Measurements from ENCODE around the gene RNASEH2A.
"Not testable (repeated sequence)": the region's sequence is repeated elsewhere in the genome, so short reads cannot be mapped to it uniquely, and the experiment has no call there.

The RNASEH2A gene

DNA sequence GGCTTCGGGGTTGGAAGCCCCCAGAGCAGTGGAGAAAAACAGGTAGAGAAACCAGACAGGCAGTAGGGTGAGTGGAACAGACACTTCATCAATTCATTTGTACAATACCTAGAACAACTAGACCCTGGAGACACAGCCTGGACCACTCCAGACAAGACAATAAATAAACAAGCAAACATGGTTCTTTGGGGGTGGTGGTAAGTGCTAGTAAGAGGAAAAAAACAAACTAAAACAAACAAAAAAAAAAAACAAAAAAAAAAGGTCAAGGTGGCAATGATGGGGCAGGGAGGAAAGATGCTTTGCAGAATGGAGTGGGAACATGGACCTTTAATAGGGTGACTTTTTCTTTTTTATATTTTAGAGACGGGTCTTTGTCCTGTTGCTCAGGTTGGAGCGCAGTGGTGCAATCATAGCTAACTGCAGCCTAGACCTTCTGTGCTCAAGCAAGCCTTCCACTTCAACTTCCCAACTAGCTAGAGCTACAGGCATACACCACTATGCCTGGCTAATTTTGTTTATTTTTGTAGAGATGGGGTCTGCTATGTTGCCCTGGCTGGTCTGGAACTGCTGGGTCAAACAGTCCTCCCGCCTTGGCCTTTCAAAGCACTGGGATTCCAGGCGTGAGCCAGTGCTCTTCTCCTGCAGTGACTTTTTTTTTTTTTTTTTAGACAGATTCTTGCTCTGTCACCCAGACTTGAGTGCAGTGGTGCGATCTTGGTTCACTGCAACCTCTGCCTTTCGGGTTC, 12.0 kb upstream of the RNASEH2A start:
- no peak for DNase-seq (ENCODE audit: low spot score)

DNA sequence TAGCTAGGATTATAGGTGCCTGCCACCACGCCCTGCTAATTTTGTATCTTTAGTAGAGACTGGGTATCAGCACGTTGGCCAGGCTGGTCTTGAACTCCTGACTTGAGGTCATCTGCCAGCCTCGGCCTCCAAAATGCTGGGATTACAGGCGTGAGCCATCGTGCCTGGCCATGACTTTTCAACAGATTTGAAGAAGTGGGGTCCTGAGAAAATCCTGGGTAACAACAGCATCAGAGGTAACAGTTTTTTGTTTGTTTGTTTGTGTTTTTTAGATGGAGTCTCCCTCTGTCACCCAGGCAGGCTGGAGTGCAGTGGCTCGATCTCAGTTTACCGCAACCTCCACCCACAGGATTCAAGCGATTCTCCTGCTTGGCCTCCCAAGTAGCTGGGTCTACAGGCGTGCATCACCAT, 11.4 kb upstream of the RNASEH2A start:
- no peak for DNase-seq (ENCODE audit: low spot score)

DNA sequence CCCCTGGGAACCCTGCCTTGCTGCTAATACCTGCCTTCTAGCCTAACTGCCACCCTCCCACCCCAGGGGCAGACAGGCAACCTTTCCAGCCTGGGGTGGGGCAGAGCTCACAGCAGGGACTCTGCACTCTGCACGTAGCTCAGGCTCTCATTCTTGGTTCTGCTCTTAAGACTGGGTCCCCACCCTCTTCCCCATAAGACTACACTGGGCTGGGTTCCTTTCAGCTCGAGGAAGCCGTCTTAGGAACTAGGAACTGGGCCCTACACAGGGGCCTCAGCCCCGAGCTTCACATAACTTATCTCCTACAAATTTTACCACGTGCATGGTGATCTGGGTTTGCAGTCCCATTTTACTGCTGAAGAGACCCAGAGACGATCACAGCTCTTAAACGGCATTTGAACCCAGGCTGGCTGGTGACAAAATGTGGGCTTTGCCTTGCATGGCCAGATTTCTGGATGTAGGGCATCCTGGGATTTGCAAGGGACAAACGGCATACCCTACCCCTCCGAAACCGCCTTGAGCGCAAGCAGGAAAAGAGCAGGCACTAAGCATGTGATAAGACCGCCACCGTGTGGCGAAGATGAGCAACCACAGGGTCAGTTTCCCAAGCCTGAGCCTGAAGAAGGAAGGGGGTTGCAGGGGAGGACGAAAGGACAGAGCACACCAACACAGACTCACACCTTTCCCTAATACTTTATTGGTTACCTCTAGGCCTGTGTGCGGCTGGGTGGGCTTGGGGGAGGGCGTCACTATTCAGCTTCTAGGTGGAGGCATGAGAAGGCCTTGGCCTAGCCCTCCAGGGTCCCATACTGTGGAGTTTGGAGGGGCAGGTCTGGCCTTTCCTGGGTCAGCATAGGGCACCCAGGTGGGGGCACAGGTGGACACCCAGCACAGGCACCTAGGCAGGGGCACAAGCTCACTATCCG, 10.0 kb upstream of the RNASEH2A start:
- DNase-seq (ENCODE audit: low spot score): peak; percentile 87

- DNase-seq (ENCODE audit: low spot score): no peak
These were observed 9.2 kb upstream of the RNASEH2A start for GRCh38 chr19:12797141-12797587.

GRCh38 chr19:12797607-12798006, 8.8 kb upstream of the RNASEH2A start:
- not testable (repeated sequence) for DNase-seq (ENCODE audit: low spot score)

- no peak for DNase-seq (ENCODE audit: low spot score)
These were observed 6.5 kb upstream of the RNASEH2A start for GRCh38 chr19:12799742-12800465.

GRCh38 chr19:12800466-12800770, 6.0 kb upstream of the RNASEH2A start:
- DNase-seq (ENCODE audit: low spot score): no peak

DNA sequence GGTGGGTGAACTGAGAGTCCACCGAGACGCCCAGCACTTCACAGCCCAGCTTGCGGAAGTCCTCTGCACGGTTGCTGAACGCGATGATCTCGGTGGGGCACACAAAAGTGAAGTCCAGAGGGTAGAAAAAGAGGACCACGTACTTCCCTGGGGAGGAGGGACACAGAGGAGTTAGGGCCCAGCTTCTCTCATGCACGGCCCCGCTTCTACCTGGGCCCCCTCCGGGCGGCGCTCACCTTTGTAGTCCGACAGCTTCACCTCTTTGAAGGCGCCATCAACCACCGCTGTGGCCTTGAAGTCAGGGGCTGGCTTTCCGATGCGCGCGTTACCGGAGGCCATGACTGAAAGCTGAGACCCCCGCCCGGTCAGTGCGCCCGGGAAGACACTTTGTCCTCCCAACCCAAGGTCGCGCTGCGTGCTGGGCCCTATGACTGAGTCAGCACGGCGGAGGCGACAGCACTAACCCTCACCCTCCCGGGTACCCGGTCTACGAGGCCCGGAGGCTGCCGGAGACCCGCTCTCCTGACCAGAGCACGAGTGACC, 5.4 kb upstream of the RNASEH2A start:
- peak; percentile 65 for DNase-seq (ENCODE audit: low spot score)

GRCh38 chr19:12801466-12802266, 4.7 kb upstream of the RNASEH2A start, which contains the start of the genes PRDX2 and THSD8:
PRDX2 (minus strand) TSS chr19:12801800; CDS start chr19:12801261, 539 bp downstream.
THSD8 (plus strand) TSS chr19:12802069; CDS start chr19:12802072, 3 bp downstream.
- peak; percentile 90 for DNase-seq (ENCODE audit: low spot score)

DNA sequence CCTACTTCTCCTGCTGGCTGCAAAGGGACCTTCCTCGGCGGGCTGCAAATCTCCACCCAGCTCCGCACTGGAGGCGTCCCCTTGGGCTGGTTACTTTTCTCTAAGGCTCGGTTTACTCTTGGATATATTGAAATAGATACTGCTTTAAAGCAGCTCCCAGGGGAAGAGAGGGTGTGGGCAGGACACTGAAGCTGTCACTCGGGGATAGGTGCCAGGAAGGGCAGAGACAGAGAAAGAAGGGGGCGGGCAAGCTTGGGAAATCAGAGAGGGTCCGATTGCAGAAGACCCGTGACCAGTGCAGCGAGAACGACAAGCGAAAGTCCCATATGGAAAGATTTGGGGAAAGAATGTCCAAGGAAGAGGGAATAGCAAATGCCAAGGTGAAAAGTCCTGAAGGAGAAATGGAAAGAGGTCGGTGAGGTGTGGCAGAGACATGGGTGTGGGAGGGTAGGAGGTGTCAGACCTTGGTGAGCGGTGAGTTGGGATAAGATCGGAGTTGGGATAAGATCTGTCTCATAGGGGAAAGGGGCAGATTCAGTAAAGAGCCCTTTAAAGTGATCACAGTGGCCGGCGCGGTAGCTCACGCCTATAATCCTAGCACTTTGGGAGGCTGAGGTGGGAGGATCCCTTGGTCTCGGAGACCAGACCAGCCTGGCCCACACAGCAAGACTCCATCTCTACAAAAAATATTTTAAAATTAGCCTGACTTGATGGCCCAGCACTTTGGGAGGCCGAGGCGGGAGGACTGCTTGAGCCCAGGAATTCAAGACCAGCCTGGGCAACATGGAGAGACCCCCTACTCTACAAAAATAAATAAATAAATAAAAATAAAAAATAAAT, 3.9 kb upstream of the RNASEH2A start:
- no peak for DNase-seq (ENCODE audit: low spot score)

- no peak for DNase-seq (ENCODE audit: low spot score)
These were observed 2.3 kb upstream of the RNASEH2A start for GRCh38 chr19:12804051-12804450.

DNA sequence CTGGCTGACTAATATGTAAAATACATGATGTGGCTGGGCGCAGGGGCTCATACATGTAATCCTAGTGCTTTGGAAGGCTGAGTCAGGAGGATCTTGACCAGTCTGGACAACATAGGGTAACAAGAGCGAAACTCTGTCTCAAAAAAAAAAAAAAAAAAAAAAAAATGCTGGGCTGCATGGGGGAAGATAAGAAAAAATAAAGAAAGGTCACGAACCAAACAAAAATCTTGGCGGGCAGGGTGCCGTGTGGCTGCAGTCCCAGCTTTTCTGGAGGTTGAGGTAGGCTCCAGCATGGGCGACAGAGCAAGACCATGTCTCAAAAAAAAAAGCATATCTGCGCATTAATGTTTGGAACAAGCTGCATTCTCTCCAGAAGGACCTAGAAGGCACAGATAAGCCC, 8.7 kb downstream of the RNASEH2A start:
- no peak for DNase-seq (ENCODE audit: low spot score)

- not testable (repeated sequence) for DNase-seq (ENCODE audit: low spot score)
These were observed 10.8 kb downstream of the RNASEH2A start for GRCh38 chr19:12817188-12817587.

GRCh38 chr19:12817810-12818209, 11.4 kb downstream of the RNASEH2A start:
- DNase-seq (ENCODE audit: low spot score): not testable (repeated sequence)

DNA sequence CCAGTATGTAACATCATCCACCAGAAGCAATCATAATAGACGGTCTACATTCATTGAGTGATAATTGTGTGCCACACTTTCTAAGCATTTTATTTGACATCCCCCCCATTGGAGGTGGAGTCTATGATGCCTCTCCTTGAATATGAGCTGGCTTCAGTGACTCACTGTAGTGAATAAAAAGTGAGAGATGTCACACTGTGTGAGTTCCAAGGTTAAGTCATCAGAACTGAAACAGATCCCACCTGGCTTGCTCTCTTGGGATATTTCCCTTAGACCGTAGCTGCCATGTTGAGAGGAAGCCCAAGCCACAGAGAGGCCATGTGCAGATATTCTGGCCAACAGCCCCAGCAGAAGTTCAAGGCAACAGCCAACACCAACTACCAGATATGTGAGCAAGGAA, 15.4 kb downstream of the RNASEH2A start:
- no peak for DNase-seq (ENCODE audit: low spot score)

DNA sequence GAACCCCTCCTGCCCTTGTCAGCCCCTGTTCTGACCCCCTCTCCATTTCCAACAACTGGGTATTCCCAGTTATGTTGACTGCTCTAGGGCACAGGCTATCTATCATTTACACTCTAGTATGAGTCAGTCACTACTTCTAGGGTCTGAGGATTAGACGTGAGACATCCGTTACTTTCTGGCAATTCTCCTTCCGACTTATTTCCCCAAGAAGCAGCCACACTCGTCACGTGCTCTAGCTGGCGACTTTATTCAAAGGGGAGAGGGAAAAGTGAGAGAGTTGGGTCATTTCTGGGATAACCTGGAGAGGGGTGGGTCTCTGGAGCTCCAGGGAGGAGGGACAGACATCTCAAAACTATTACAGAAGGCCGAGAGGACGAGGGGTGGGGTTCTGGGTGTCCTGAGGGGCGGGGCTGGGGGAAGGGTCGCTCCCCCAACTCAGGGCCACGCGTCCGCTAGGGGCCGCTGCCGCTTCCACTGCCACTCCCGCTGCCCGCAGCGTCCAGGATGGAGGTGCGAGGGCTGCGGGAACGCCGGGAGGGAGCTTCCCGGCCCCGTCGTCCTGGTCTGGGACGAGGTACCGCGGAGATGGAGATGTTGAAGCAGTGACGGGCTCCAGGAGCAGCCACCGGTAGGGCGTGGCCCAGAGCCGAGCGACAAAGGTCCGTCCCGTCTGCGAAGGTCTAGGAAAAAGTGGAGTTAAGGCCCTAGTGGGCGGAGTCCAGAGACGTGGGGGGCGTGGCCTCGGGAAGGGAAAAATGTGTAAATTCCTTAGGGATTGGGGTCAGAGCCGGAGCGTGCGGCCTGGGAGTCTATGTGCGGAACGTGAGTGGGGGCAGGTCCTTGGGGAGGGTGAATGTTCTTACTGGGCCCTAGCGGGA, 19.1 kb downstream of the RNASEH2A start:
- peak; percentile 89 for DNase-seq (ENCODE audit: low spot score)

GRCh38 chr19:12828494-12828893, 22.1 kb downstream of the RNASEH2A start:
- DNase-seq (ENCODE audit: low spot score): peak; percentile 72

- no peak for DNase-seq (ENCODE audit: low spot score)
These were observed 27.0 kb downstream of the RNASEH2A start for GRCh38 chr19:12833418-12833737.
